ENCODE results near the gene CDC5L.

GRCh38 chr6:44474190-44474631, 86.7 kb downstream of the CDC5L start:
- TF ChIP-seq CTCF (conservative IDR thresholded peaks at IDR 0.05; ENCODE audit: low read depth in 2 of 2), result no peak
- no peak for TF ChIP-seq NANOG (IDR thresholded peaks at IDR 0.05; ENCODE audit: borderline replicate concordance)
- TF ChIP-seq EZH2 (IDR thresholded peaks at IDR 0.05; ENCODE audit: low read depth, unreplicated experiment), result no peak
- TF ChIP-seq POLR2AphosphoS5 (IDR thresholded peaks at IDR 0.05; ENCODE audit: low read depth), result no peak
- TF ChIP-seq EZH2phosphoT487 (IDR thresholded peaks at IDR 0.05; ENCODE audit: unreplicated experiment), result no peak

Data from GM23338 (cell line).